ENCODE data around the gene CYP26C1. TPM values are rescaled to one million over a fixed set of nuclear protein-coding genes. Genes with fewer than 3 reads are reported as not detected.

The CYP26C1 gene
- total and polyA plus RNA-seq, 2 of the 4 experiments (the other 2 are of a cell fraction) = 0.02 TPM; not detected in 1

DNA sequence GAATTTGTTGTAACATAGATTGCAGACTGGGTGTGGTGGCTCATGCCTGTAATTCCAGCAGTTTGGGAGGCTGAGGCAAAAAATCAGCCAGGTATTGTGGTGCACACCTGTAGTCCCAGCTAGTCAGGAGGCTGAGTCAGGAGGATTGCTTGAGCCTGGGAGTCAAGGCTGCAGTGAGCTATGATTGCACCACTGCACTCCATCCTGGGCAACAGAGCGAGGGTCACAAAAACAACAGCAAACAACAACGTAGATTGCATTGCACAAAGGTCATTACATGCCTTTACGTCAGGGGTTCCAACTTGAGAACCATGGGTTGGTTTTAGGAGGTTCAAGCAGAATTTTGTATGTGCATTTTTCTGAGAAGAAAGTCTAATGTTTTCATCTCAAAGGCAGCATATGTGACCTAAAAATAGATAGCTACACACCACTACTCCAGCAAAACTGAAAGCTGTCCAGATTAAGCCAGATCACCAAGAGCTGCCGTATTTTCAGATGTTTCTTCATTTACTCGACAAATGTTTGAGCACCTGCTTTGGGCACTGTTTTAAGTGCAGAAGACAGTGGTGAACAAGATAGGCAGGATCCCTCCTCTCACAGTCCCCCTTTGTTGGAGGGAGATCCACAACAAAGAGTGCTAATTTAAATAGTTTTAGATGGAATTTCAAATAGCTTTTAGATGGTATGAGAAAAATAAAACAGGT lies 28.3 kb upstream of the CYP26C1 start:
- peak overlapping the region; percentile 5; the same call in 1 of the 2 replicates for H2BK120ac ChIP-seq (ENCODE audit: low read depth, low read length)
- 100% methylated on average over 2 of the region's 5 CpGs; no CpG with 5 or more reads in 1 of the 2 experiments for WGBS, 2 experiments (ENCODE audit: extremely low coverage in 2 of 2, insufficient read length in 1 of 2)
- H3K27ac ChIP-seq (ENCODE audit: insufficient read depth, low read length) = no peak overlapping the region
- dilution Hi-C loops (cut with HindIII; ENCODE audit: low sequenced_read_pairs, unreplicated experiment) = no loop called here
- H2AK9ac ChIP-seq (replicated peaks; ENCODE audit: low read depth, low read length, poor library complexity) = no peak overlapping the region
- H4K8ac ChIP-seq (ENCODE audit: low read depth in 2 of 2, low read length in 2 of 2) = 0 out of 4 replicates have a peak overlapping the region, but pooled peaks of 1 of the 2 experiments have one; percentile 53
- peak overlapping the region; percentile 45 for H3K4ac ChIP-seq (ENCODE audit: low read depth, low read length)
- H3K14ac ChIP-seq (replicated peaks; ENCODE audit: low read depth, low read length) = peak overlapping the region; percentile 30; the same call in 1 of the 2 replicates
- H3K56ac ChIP-seq (ENCODE audit: extremely low read depth, insufficient read depth, low read length) = no peak overlapping the region
- ChIA-PET CTCF (no interaction called here), POLR2A (ENCODE audit: unreplicated experiment) (no interaction called here)
- peaks cover 12% of the 10 kb centered on the region for H3K4me1 ChIP-seq (ENCODE audit: control insufficient read depth, insufficient read depth, low read length)
- intact Hi-C loops (cut with micrococcal nuclease) = no loop called here
- 0 out of 2 replicates have a peak overlapping the region, but pooled peaks have one; percentile 28 for H4K5ac ChIP-seq (ENCODE audit: low read depth, low read length)
- no peaks in the 10 kb centered on the region; the same call in 1 of the 2 replicates for H3K9me3 ChIP-seq (ENCODE audit: control insufficient read depth, insufficient read depth, low read length)
- no peak overlapping the region for H3K9ac ChIP-seq (ENCODE audit: low read depth, low read length)
- no peaks in the 10 kb centered on the region for H4K20me1 ChIP-seq (ENCODE audit: insufficient read depth, low read length)
- in situ Hi-C loops (cut with MboI; ENCODE audit: low sequenced_read_pairs) = no loop called here
- no peaks in the 10 kb centered on the region for H3K36me3 ChIP-seq (ENCODE audit: control insufficient read depth, insufficient read depth, low read length)
- no peak overlapping the region; the same call in 1 of the 2 replicates for H3K23ac ChIP-seq (ENCODE audit: low read depth, low read length)
- DNase-seq (no peak), ATAC-seq (ENCODE audit: low read depth) (no peak)
- no peaks in the 10 kb centered on the region for H3K27me3 ChIP-seq (ENCODE audit: control insufficient read depth, insufficient read depth, low read length)
- peak overlapping the region; percentile 74; the same call in 1 of the 2 replicates for H3K18ac ChIP-seq (ENCODE audit: low read depth, low read length)
- H2AK5ac ChIP-seq (ENCODE audit: low read depth, low read length) = peak overlapping the region; percentile 29; the same call in 1 of the 2 replicates
- no peak overlapping the region for H2AFZ ChIP-seq (replicated peaks; ENCODE audit: low read length, poor library complexity)
- H3K79me1 ChIP-seq (ENCODE audit: low read depth in 1 of 2, low read length in 2 of 2) = no peaks in the 10 kb centered on the region; a peak in 1 of 4 replicates
- peak overlapping the region; percentile 7; the same call in 1 of the 3 replicates for H2BK15ac ChIP-seq (ENCODE audit: low read depth, low read length)
- no TSS peak for BruUV-seq (replicated peaks)
- H2BK5ac ChIP-seq (ENCODE audit: low read depth, low read length, poor library complexity, severe bottlenecking) = no peak overlapping the region
- H3K9me1 ChIP-seq (ENCODE audit: insufficient read depth, low read length) = 0 out of 2 replicates have a peak, but pooled peaks cover 6% of the 10 kb centered on the region
- peak overlapping the region; percentile 21; the same call in 1 of the 2 replicates for H4K91ac ChIP-seq (ENCODE audit: insufficient read depth, low read depth, low read length)
- peak overlapping the region; percentile 38; the same call in 1 of the 2 replicates for H2BK20ac ChIP-seq (ENCODE audit: low read depth, low read length)
- H3K4me3 ChIP-seq (ENCODE audit: insufficient read depth, low read depth, low read length) = no peak overlapping the region
- H3K4me2 ChIP-seq (ENCODE audit: low read depth, low read length) = peak overlapping the region; percentile 59; the same call in 1 of the 2 replicates
- no peak for TF ChIP-seq RFX5 (IDR thresholded peaks at IDR 0.05; ENCODE audit: low read depth, low read length)
- no peak for TF ChIP-seq FOS (IDR thresholded peaks at IDR 0.05; ENCODE audit: low read depth, low read length)
- TF ChIP-seq, protein P1, sequence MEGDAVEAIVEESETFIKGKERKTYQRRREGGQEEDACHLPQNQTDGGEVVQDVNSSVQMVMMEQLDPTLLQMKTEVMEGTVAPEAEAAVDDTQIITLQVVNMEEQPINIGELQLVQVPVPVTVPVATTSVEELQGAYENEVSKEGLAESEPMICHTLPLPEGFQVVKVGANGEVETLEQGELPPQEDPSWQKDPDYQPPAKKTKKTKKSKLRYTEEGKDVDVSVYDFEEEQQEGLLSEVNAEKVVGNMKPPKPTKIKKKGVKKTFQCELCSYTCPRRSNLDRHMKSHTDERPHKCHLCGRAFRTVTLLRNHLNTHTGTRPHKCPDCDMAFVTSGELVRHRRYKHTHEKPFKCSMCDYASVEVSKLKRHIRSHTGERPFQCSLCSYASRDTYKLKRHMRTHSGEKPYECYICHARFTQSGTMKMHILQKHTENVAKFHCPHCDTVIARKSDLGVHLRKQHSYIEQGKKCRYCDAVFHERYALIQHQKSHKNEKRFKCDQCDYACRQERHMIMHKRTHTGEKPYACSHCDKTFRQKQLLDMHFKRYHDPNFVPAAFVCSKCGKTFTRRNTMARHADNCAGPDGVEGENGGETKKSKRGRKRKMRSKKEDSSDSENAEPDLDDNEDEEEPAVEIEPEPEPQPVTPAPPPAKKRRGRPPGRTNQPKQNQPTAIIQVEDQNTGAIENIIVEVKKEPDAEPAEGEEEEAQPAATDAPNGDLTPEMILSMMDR (conservative IDR thresholded peaks at IDR 0.05; ENCODE audit: low read depth, low read length) = no peak
- no peak for TF ChIP-seq MXI1 (IDR thresholded peaks at IDR 0.05; ENCODE audit: borderline replicate concordance, low read depth, low read length)
- TF ChIP-seq CEBPB (IDR thresholded peaks at IDR 0.05; ENCODE audit: low read depth, low read length) = no peak
- TF ChIP-seq, protein P2, sequence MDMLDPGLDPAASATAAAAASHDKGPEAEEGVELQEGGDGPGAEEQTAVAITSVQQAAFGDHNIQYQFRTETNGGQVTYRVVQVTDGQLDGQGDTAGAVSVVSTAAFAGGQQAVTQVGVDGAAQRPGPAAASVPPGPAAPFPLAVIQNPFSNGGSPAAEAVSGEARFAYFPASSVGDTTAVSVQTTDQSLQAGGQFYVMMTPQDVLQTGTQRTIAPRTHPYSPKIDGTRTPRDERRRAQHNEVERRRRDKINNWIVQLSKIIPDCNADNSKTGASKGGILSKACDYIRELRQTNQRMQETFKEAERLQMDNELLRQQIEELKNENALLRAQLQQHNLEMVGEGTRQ (IDR thresholded peaks at IDR 0.05; ENCODE audit: low read depth, low read length) = no peak
- TF ChIP-seq RCOR1 (IDR thresholded peaks at IDR 0.05; ENCODE audit: insufficient replicate concordance, low read length) = no peak
- no peak for TF ChIP-seq MAFK (IDR thresholded peaks at IDR 0.05; ENCODE audit: low read depth, low read length)
- TF ChIP-seq MAZ (IDR thresholded peaks at IDR 0.05; ENCODE audit: borderline replicate concordance, low read depth, low read length) = no peak
- TF ChIP-seq BHLHE40 (IDR thresholded peaks at IDR 0.05; ENCODE audit: low read depth, low read length) = no peak
- no peak for TF ChIP-seq CHD1 (IDR thresholded peaks at IDR 0.05; ENCODE audit: low read depth, low read length)
- no peak for TF ChIP-seq POLR2A (IDR thresholded peaks at IDR 0.05; ENCODE audit: low read depth, low read length)
- TF ChIP-seq, protein P3, sequence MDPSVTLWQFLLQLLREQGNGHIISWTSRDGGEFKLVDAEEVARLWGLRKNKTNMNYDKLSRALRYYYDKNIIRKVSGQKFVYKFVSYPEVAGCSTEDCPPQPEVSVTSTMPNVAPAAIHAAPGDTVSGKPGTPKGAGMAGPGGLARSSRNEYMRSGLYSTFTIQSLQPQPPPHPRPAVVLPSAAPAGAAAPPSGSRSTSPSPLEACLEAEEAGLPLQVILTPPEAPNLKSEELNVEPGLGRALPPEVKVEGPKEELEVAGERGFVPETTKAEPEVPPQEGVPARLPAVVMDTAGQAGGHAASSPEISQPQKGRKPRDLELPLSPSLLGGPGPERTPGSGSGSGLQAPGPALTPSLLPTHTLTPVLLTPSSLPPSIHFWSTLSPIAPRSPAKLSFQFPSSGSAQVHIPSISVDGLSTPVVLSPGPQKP (IDR thresholded peaks at IDR 0.05; ENCODE audit: borderline replicate concordance, low read depth, low read length) = no peak
- no peak for TF ChIP-seq RAD21 (IDR thresholded peaks at IDR 0.05; ENCODE audit: low read length)
